Right cardiac atrium (tissue), 5 donors: ENCODE results near the gene SLC35F3. TPM values are rescaled to one million over a fixed set of nuclear protein-coding genes. Genes with fewer than 3 reads are reported as not detected.

Experiments
- ATAC-seq, 2 donors: fragments of 200-7000 bp; cut with Tn5 transposase; one replicate each; pipeline versions ENCODE4 v1.8.0 to v1.9.1; 2020; ENCODE audit warnings: moderate library complexity in 2 of 2, mild to moderate bottlenecking in 1 of 2
- DNase-seq, 3 donors: peaks; one replicate each; pipeline ENCODE4 v3.0.0-alpha.2; 2020
- H3K27ac ChIP-seq: one replicate; pipeline ENCODE4 v1.5.1; 2013; ENCODE audit warnings: mild to moderate bottlenecking, low read length, control low read depth, moderate library complexity
- H3K27me3 ChIP-seq: one replicate; pipeline ENCODE4 v1.6.1; 2013; ENCODE audit not compliant: control insufficient read depth, insufficient read depth
- H3K4me1 ChIP-seq: one replicate; pipeline ENCODE4 v1.6.1; 2013; ENCODE audit warnings: low read length; ENCODE audit not compliant: control insufficient read depth, insufficient read depth
- H3K4me3 ChIP-seq: one replicate; pipeline ENCODE4 v1.5.1; 2013; ENCODE audit warnings: low read length, control low read depth
- H3K9me3 ChIP-seq: one replicate; pipeline ENCODE4 v1.6.1; 2013; ENCODE audit warnings: low read length; ENCODE audit not compliant: control insufficient read depth
- WGBS: extraction: QIAGEN DNeasy Blood & Tissue Kit; methylation state at CpG from one replicate; pipeline ENCODE4 v1.1.7; 2013; 5-methylcytosine and 5-hydroxymethylcytosine counted together
- intact Hi-C, 4 donors: fragments of 100-400 bp; cut with DNase I; formaldehyde crosslinking; loops; one replicate each; pipeline versions ENCODE4 v1.11.0 to v1.14.0; 2022 to 2023
- polyA plus RNA-seq: library from polyadenylated mRNA; stranded (reverse); fragments of 200-250 nt; gene quantifications from one replicate; pipeline ENCODE4 v1.2.3, GENCODE V29; 2013
- total RNA-seq, 4 donors: library from RNA; stranded (reverse); fragmentation: NEBNext Ultra II Directional; extraction: Animal tissue kit (Norgen Biotek cat#: 25700); gene quantifications; one replicate each; pipeline ENCODE4 v1.2.1, GENCODE V29; 2021
- donor health status: healthy with polysubstance abuse.
- donor health status: DM: no; HTN: yes; CAD: no.
- donor health status: DM: no; HTN: no; CAD: no.
- donor health status: DM: no; HTN: yes; CAD: no; lungs with severe emphysema.
- donor health status: DM: yes; HTN: yes; CAD: no.

SLC35F3 gene
- total and polyA plus RNA-seq, 5 donors, result 0.09 TPM; not detected in 4

- H3K27ac ChIP-seq, result no peak overlapping the region
- H3K9me3 ChIP-seq, result no peaks in the 10 kb centered on the region
- no peaks in the 10 kb centered on the region for H3K4me1 ChIP-seq
- intact Hi-C loops, result no loop called here
- WGBS, result 13% methylated on average over 11 of the region's 11 CpGs
- no peaks in the 10 kb centered on the region for H3K27me3 ChIP-seq
- no peak for ATAC-seq
- H3K4me3 ChIP-seq, result no peak overlapping the region
- DNase-seq, result no peak
Observed at GRCh38 chr1:234125283-234125682, 220.8 kb downstream of the SLC35F3 start.

GRCh38 chr1:234125714-234126113 lies 221.2 kb downstream of the SLC35F3 start:
- Histone ChIP-seq H3K4me3 (no peak overlapping the region), H3K27ac (no peak overlapping the region), H3K27me3 (no peaks in the 10 kb centered on the region), H3K9me3 (no peaks in the 10 kb centered on the region), H3K4me1 (no peaks in the 10 kb centered on the region)
- 83% methylated on average over 13 of the region's 13 CpGs for WGBS
- DNase-seq, result no peak
- intact Hi-C loops, result no loop called here
- no peak for ATAC-seq

GRCh38 chr1:234127026-234127671 lies 222.7 kb downstream of the SLC35F3 start:
- WGBS, result 44% methylated on average over 4 of the region's 4 CpGs

GRCh38 chr1:234132795-234133194 lies 228.3 kb downstream of the SLC35F3 start:
- H3K4me1 ChIP-seq, result no peaks in the 10 kb centered on the region
- H3K4me3 ChIP-seq, result no peak overlapping the region
- H3K27ac ChIP-seq, result no peak overlapping the region
- H3K9me3 ChIP-seq, result no peaks in the 10 kb centered on the region
- DNase-seq (no peak), ATAC-seq (no peak)
- 90% methylated on average over 2 of the region's 2 CpGs for WGBS
- H3K27me3 ChIP-seq, result no peaks in the 10 kb centered on the region
- intact Hi-C loops, result no loop called here

More at GRCh38 chr1:234127026-234127671, 222.7 kb downstream of the SLC35F3 start:
- Histone ChIP-seq H3K27me3 (no peaks in the 10 kb centered on the region), H3K27ac (no peak overlapping the region), H3K9me3 (no peaks in the 10 kb centered on the region), H3K4me3 (no peak overlapping the region), H3K4me1 (no peaks in the 10 kb centered on the region)
- intact Hi-C loops, result no loop called here
- DNase-seq (no peak), ATAC-seq (no peak)

- intact Hi-C loops, result no loop called here
- no peak for ATAC-seq
- WGBS, result 78% methylated on average over 5 of the region's 5 CpGs
Observed at GRCh38 chr1:234134878-234135277, 230.4 kb downstream of the SLC35F3 start.

GRCh38 chr1:234135501-234135900 lies 231.0 kb downstream of the SLC35F3 start:
- ATAC-seq (no peak), DNase-seq (no peak)
- Histone ChIP-seq H3K4me3 (no peak overlapping the region), H3K9me3 (no peaks in the 10 kb centered on the region), H3K27ac (no peak overlapping the region), H3K4me1 (no peaks in the 10 kb centered on the region), H3K27me3 (no peaks in the 10 kb centered on the region)
- intact Hi-C loops, result no loop called here
- WGBS, result 71% methylated on average over 4 of the region's 4 CpGs

More at GRCh38 chr1:234134878-234135277, 230.4 kb downstream of the SLC35F3 start:
- H3K27ac ChIP-seq, result no peak overlapping the region
- no peaks in the 10 kb centered on the region for H3K27me3 ChIP-seq
- no peaks in the 10 kb centered on the region for H3K9me3 ChIP-seq
- no peak overlapping the region for H3K4me3 ChIP-seq
- no peak for DNase-seq
- H3K4me1 ChIP-seq, result no peaks in the 10 kb centered on the region

GRCh38 chr1:234136073-234136472 lies 231.6 kb downstream of the SLC35F3 start:
- DNase-seq, result no peak

GRCh38 chr1:234139966-234140365 lies 235.5 kb downstream of the SLC35F3 start:
- H3K27me3 ChIP-seq, result no peaks in the 10 kb centered on the region
- intact Hi-C loops, result no loop called here
- H3K4me3 ChIP-seq, result no peak overlapping the region
- no peaks in the 10 kb centered on the region for H3K4me1 ChIP-seq
- ATAC-seq (no peak), DNase-seq (no peak)
- H3K9me3 ChIP-seq, result no peaks in the 10 kb centered on the region
- WGBS, result 71% methylated on average over 6 of the region's 6 CpGs
- no peak overlapping the region for H3K27ac ChIP-seq

More at GRCh38 chr1:234136073-234136472, 231.6 kb downstream of the SLC35F3 start:
- Histone ChIP-seq H3K4me3 (no peak overlapping the region), H3K9me3 (no peaks in the 10 kb centered on the region), H3K27me3 (no peaks in the 10 kb centered on the region), H3K27ac (no peak overlapping the region), H3K4me1 (no peaks in the 10 kb centered on the region)
- intact Hi-C loops, result no loop called here
- ATAC-seq, result no peak

GRCh38 chr1:234140388-234140787 lies 235.9 kb downstream of the SLC35F3 start:
- H3K27ac ChIP-seq, result no peak overlapping the region
- H3K27me3 ChIP-seq, result no peaks in the 10 kb centered on the region
- intact Hi-C loops, result no loop called here
- H3K4me3 ChIP-seq, result no peak overlapping the region
- H3K4me1 ChIP-seq, result no peaks in the 10 kb centered on the region
- H3K9me3 ChIP-seq, result no peaks in the 10 kb centered on the region
- WGBS, result 90% methylated on average over 9 of the region's 9 CpGs
- DNase-seq (no peak), ATAC-seq (no peak)

- Histone ChIP-seq H3K27ac (no peak overlapping the region), H3K27me3 (no peaks in the 10 kb centered on the region), H3K4me3 (no peak overlapping the region), H3K4me1 (no peaks in the 10 kb centered on the region), H3K9me3 (no peaks in the 10 kb centered on the region)
- DNase-seq (no peak), ATAC-seq (no peak)
- intact Hi-C loops, result no loop called here
- 85% methylated on average over 2 of the region's 2 CpGs for WGBS
Observed at GRCh38 chr1:234141006-234141405, 236.5 kb downstream of the SLC35F3 start.

- H3K27me3 ChIP-seq, result no peaks in the 10 kb centered on the region
- no peaks in the 10 kb centered on the region for H3K9me3 ChIP-seq
- WGBS, result 77% methylated on average over 2 of the region's 2 CpGs
- H3K4me1 ChIP-seq, result no peaks in the 10 kb centered on the region
- DNase-seq, result no peak
- intact Hi-C loops, result no loop called here
- no peak overlapping the region for H3K27ac ChIP-seq
- H3K4me3 ChIP-seq, result no peak overlapping the region
- no peak for ATAC-seq
Observed at GRCh38 chr1:234143681-234144080, 239.2 kb downstream of the SLC35F3 start.

GRCh38 chr1:234144901-234145300 lies 240.4 kb downstream of the SLC35F3 start:
- intact Hi-C loops, result no loop called here
- Histone ChIP-seq H3K4me1 (no peaks in the 10 kb centered on the region), H3K27me3 (no peaks in the 10 kb centered on the region), H3K27ac (no peak overlapping the region), H3K4me3 (no peak overlapping the region), H3K9me3 (no peaks in the 10 kb centered on the region)
- WGBS, result 85% methylated on average over 4 of the region's 4 CpGs
- DNase-seq (no peak), ATAC-seq (no peak)
